NB4 (cell line): ENCODE measurements around the gene C1orf52.

Experiments used
- DNase-seq: peaks from one replicate; pipeline ENCODE4 v3.0.0; 2010; ENCODE audit warnings: low read depth
- H3K4me3 ChIP-seq: one replicate; pipeline ENCODE4 v1.5.1; 2011; ENCODE audit warnings: mild to moderate bottlenecking, low read depth, low read length, moderate library complexity
- MYC ChIP-seq: IDR thresholded peaks from 2 replicates; pipeline ENCODE4 v1.6.1; 2011; ENCODE audit warnings: low read depth, low read length
- POLR2A ChIP-seq: IDR thresholded peaks from 2 replicates; pipeline ENCODE4 v1.6.1; 2011; ENCODE audit warnings: mild to moderate bottlenecking; ENCODE audit not compliant: insufficient read length; ENCODE audit errors: extremely low read depth
- TF ChIP-seq, protein P1 (sequence below): IDR thresholded peaks from 2 replicates; pipeline ENCODE4 v1.6.1; 2011; ENCODE audit warnings: low read depth, low read length
- TF ChIP-seq, protein P2 (sequence below): IDR thresholded peaks from one replicate; pipeline ENCODE4 v1.5.1; 2012; ENCODE audit warnings: low read depth, low read length

C1orf52 gene

GRCh38 chr1:85216697-85217096 lies 42.8 kb downstream of the C1orf52 start:
- TF ChIP-seq MYC (no peak), POLR2A (no peak)
- TF ChIP-seq, protein P1, sequence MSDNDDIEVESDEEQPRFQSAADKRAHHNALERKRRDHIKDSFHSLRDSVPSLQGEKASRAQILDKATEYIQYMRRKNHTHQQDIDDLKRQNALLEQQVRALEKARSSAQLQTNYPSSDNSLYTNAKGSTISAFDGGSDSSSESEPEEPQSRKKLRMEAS, result no peak
- no peak overlapping the region for H3K4me3 ChIP-seq
- no peak for DNase-seq

DNA sequence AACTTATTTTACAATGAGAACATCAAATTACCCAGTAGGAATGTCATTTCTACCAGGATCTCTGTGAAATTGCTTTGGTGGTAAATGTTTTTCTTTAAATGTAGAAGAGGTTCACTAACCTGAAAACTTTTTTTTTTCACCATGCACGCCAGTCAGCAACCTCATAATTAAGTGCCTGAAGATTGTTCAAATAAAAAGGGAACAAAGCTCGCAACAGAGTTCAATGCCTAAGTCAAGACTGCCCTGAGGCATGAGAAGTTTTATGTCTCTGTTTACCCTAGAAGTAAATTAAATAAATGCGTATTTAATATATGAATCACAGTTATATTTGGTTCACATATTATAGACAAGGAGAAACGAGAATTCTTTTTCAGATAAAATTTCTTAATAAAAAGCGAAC lies 44.8 kb downstream of the C1orf52 start:
- TF ChIP-seq POLR2A, result no peak
- TF ChIP-seq, protein P2, sequence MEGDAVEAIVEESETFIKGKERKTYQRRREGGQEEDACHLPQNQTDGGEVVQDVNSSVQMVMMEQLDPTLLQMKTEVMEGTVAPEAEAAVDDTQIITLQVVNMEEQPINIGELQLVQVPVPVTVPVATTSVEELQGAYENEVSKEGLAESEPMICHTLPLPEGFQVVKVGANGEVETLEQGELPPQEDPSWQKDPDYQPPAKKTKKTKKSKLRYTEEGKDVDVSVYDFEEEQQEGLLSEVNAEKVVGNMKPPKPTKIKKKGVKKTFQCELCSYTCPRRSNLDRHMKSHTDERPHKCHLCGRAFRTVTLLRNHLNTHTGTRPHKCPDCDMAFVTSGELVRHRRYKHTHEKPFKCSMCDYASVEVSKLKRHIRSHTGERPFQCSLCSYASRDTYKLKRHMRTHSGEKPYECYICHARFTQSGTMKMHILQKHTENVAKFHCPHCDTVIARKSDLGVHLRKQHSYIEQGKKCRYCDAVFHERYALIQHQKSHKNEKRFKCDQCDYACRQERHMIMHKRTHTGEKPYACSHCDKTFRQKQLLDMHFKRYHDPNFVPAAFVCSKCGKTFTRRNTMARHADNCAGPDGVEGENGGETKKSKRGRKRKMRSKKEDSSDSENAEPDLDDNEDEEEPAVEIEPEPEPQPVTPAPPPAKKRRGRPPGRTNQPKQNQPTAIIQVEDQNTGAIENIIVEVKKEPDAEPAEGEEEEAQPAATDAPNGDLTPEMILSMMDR, result no peak
- no peak for TF ChIP-seq MYC
- TF ChIP-seq, protein P1, result no peak
- H3K4me3 ChIP-seq, result no peak overlapping the region
- DNase-seq, result no peak

GRCh38 chr1:85208488-85208887 lies 51.0 kb downstream of the C1orf52 start:
- no peak for DNase-seq
- no peak overlapping the region for H3K4me3 ChIP-seq
- TF ChIP-seq, protein P2, result no peak
- TF ChIP-seq, protein P1, result no peak
- TF ChIP-seq POLR2A (no peak), MYC (no peak)

GRCh38 chr1:85203573-85204171 lies 55.8 kb downstream of the C1orf52 start:
- no peak for TF ChIP-seq MYC
- TF ChIP-seq, protein P2, result no peak
- no peak for TF ChIP-seq POLR2A
- TF ChIP-seq, protein P1, result no peak
- no peak overlapping the region for H3K4me3 ChIP-seq
- no peak for DNase-seq

DNA sequence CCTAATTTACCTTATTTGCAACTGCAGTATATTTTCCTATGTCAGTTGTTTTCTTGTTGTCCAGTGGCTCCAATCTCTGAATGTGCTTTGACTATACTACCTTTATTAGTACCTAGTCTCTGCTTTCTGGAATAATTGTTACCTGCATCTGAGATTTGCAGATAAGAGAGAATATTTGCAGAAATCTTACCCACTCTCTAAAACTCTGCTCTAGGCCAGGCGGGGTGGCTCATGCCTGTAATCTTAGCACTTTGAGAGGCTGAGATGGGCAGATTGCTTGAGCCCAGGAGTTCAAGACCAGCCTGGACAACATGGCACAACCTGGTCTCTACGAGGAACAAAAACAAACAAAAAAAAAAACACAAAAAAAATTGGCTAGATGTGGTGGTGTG lies 56.6 kb downstream of the C1orf52 start:
- H3K4me3 ChIP-seq, result no peak overlapping the region
- DNase-seq, result no peak
- no peak for TF ChIP-seq POLR2A

DNA sequence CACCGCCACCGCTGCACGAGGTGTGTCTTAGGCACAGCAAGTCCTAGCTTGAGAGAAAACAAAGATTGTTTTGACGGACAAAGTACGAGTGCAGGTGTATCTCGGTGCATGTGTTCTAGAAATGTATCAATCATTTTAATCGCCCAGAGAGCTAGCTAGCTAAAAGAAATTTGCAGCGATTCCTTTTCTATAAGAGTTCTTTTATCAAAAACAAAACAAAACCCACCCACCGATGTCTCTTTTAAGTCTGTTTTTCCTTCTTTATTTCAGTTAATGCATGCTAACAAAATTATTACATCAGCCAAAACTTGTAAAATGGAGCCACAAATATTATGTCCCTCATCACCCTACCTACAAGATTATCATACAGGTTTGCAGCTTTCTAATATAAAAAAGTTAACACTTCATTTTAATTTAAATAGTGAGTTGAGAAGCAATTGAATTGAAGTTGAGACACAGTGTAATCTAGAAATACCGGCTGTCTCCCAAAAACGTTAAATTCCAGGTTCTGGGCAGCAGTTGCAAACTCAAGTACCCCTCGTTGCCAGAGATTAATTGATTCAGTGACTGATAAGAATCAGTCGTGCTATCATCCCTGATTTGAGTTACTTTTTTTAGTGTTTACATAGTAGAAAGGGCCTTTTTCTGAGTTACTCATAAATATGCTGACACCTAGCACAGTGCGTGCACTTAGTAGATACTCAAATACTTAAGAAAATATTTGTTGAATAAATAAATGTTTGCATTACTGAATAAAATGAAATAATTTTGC lies 57.2 kb downstream of the C1orf52 start:
- TF ChIP-seq, protein P1, result no peak
- no peak for TF ChIP-seq MYC
- no peak for TF ChIP-seq POLR2A
- TF ChIP-seq, protein P2, result no peak
- peak overlapping the region; percentile 54 for H3K4me3 ChIP-seq
- DNase-seq, result no peak
